Hematopoietic multipotent progenitor cell treated with erythropoietin and hydrocortisone succinate and interleukin-3 and kit ligand, for 8 days (in vitro differentiated cells): ENCODE measurements around the gene SHANK3.

Source experiments
- DNase-seq: peaks from one replicate; pipeline ENCODE4 v3.0.0-alpha.2; 2015

Gene SHANK3

GRCh38 chr22:50714631-50715179, 42.1 kb downstream of the SHANK3 start:
- no peak for DNase-seq

DNA sequence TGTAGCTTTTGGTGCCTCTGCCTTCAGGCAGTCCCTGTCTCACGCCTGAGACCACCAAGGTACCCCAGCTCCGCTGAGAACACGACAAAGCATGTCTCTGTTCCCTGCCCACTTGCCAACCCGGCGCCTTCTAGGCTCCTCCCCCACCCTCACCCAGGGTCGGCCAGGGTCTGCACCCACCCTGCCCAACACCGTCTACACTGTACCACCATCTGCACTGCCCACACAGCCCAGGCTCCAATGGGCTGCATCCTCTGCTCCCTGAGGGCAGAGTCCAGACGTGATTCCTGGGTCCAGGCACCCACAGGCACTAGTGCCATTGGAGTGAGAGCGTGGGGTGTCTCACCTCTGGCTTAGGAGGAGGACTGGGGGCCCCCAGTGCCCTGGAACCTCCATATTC, 42.6 kb downstream of the SHANK3 start:
- DNase-seq, result no peak

GRCh38 chr22:50715776-50716175, 43.2 kb downstream of the SHANK3 start:
- DNase-seq, result no peak

DNA sequence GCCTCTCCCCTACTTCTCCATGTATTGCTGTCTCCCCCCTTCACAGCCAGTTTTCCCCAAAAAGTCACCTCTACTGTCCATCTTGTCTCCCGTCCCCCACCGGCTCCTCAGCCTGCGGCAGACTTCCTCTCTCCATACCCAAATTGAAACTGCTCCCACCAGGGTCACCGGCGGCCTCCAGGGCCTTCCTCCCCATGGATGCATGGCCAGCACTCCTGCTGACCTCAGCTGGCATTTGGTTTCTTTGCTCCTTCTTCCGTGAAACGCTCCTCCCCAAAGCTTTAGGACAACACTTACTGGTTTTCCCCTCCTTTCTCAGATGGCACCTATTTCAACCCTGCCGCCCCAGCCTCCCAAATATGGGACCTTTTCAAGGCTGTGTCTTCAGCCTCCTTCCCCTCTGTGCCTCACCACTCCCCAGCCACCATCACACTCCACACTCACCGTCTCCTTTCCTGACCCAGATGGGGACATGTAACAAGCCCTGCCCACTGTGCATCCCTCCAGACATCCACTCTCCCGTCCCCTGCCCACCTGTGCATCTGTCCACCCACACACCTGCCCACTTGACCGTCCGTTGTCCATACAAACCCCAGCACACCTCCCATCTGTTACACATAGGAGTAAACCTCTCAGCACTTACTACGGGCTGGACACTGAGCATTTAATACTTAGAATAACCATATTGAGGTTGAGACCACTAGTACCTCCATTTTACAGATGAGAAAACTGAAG, 43.8 kb downstream of the SHANK3 start:
- DNase-seq, result no peak

DNA sequence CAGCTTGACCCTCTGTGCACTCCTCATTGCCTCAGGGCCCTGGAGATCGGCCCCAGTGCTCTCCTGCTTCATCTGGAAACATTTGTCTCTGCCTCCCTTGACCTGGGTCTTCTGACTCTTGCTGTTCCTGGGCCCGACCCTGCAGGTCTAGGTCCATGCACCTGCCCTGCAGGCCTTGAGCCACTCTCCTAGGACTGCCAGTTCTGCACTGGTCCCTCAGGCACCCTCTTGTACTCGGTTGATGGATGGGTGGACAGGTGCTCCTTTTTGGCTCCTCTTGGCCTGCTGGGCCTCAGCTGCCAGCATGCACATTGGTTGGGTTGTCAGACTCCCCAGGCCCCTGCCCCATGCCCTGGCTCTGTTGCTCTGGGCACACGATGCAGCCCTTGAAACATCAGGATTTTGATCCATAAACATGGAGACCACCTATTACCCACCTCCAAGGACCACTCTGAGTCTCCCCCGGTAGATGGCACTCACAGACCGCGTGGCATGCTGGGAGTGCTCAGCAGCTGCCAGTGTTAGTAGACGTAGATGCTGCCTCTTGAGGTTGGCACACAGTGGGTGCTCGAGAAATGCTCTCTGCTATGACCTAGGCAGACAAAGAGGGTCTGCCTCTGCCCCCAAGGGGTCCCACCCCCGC, 45.2 kb downstream of the SHANK3 start:
- DNase-seq, result no peak

- DNase-seq, result no peak
Observed at GRCh38 chr22:50718352-50718709, 45.7 kb downstream of the SHANK3 start.

DNA sequence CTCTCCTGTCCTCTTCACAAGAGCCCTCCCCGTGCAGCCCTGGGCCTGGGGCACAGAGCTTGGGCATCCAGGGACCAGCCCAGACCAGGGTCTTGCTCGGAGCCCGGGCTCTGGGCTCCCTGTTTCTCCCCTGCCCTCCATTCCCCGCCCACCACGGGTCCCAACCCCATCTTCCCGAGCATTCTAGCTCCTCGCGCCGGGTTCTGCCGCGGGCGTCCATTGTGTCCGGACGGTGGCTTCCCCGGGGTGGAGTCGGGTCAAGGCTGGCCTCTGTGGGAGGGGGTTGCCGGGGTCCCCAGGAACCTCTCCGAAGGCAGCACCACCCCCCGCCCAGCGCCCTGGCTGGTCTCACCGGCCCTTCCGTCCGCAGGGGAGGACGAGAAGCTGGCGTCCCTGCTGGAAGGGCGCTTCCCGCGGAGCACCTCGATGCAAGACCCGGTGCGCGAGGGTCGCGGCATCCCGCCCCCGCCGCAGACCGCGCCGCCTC, 47.2 kb downstream of the SHANK3 start:
- no peak for DNase-seq

DNA sequence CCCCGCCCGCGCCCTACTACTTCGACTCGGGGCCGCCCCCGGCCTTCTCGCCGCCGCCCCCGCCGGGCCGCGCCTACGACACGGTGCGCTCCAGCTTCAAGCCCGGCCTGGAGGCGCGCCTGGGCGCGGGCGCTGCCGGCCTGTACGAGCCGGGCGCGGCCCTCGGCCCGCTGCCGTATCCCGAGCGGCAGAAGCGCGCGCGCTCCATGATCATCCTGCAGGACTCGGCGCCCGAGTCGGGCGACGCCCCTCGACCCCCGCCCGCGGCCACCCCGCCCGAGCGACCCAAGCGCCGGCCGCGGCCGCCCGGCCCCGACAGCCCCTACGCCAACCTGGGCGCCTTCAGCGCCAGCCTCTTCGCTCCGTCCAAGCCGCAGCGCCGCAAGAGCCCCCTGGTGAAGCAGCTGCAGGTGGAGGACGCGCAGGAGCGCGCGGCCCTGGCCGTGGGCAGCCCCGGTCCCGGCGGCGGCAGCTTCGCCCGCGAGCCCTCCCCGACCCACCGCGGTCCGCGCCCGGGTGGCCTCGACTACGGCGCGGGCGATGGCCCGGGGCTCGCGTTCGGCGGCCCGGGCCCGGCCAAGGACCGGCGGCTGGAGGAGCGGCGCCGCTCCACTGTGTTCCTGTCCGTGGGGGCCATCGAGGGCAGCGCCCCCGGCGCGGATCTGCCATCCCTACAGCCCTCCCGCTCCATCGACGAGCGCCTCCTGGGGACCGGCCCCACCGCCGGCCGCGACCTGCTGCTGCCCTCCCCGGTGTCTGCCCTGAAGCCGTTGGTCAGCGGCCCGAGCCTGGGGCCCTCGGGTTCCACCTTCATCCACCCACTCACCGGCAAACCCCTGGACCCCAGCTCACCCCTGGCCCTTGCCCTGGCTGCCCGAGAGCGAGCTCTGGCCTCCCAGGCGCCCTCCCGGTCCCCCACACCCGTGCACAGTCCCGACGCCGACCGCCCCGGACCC, 48.0 kb downstream of the SHANK3 start:
- no peak for DNase-seq

GRCh38 chr22:50721257-50721844, 48.7 kb downstream of the SHANK3 start:
- DNase-seq, result no peak

GRCh38 chr22:50722048-50722701, 49.6 kb downstream of the SHANK3 start:
- DNase-seq, result no peak
